Placental pericyte (primary cell): ENCODE data around the gene TMF1. TPM values are rescaled to one million over a fixed set of nuclear protein-coding genes. Genes with fewer than 3 reads are reported as not detected.
A peak's percentile ranks its signal among the peaks of the same experiment; 100 is the strongest.

Experiments used
- small RNA-seq: library from RNA; depleted of rRNA; stranded (forward); fragments of <200 nt; gene quantifications from one replicate; pipeline ENCODE3, GENCODE V24; 2012; ENCODE audit warnings: low replicate concordance
- total RNA-seq: library from RNA; depleted of rRNA; stranded (reverse); fragments of >200 nt; gene quantifications from 2 replicates; pipeline ENCODE4 v1.2.3, GENCODE V29; 2012

The TMF1 gene
- 47.7 and 49.0 TPM in 2 replicates for total RNA-seq

GRCh38 chr3:69051756-69052471 is at the start of gene TMF1:
Gene TMF1 (minus strand): TSS chr3:69052333. CDS start chr3:69052086, 247 bp downstream.

GRCh38 chr3:69084326-69085167 is 32.4 kb upstream of the TMF1 start, which contains the start of gene ARL6IP5:
Gene ARL6IP5 (plus strand): TSS chr3:69084937. CDS start chr3:69085048, 111 bp downstream.

GRCh38 chr3:69080233-69080920 is 28.2 kb upstream of the TMF1 start, which contains the start of gene UBA3:
Gene UBA3 (minus strand): TSS chr3:69080365. CDS start chr3:69080353, 12 bp downstream.

GRCh38 chr3:69013253-69014021 is 38.7 kb downstream of the TMF1 start, which contains the start of gene EOGT:
Gene EOGT (minus strand): TSS chr3:69013684. CDS start chr3:69009846, 3,838 bp downstream.

Small RNAs within 50 kb of the gene (small RNA-seq; reads per million reads assigned to genes)
- gene MIR3136 = 0.68 reads per million, percentile 30 among the genes with 10 or more reads in this experiment

Other genes with a start within 250 kb of the TMF1 start
- gene TAFA4, start 119.8 kb downstream of the TMF1 start, total RNA-seq = not detected in 2 replicates
- gene EOGT, start 38.6 kb downstream of the TMF1 start, total RNA-seq = 16.2 and 52.8 TPM in 2 replicates
- gene UBA3, start 28.0 kb upstream of the TMF1 start, total RNA-seq = 40.3 and 69.6 TPM in 2 replicates
- 49.5 and 78.6 TPM in 2 replicates for gene ARL6IP5, start 32.6 kb upstream of the TMF1 start, total RNA-seq
- not detected in 2 replicates for gene LMOD3, start 70.3 kb upstream of the TMF1 start, total RNA-seq